ENCODE measurements around the gene IRAK1BP1.
A peak's percentile ranks its signal among the peaks of the same experiment; 100 is the strongest.
"Not testable (repeated sequence)": the region's sequence is repeated elsewhere in the genome, so short reads cannot be mapped to it uniquely, and the experiment has no call there.

Gene IRAK1BP1
- total RNA-seq = 6.0 to 9.4 (median 7.6) reads per million in 4 experiments

GRCh38 chr6:78867370-78868040 lies at the start of gene IRAK1BP1:
TSS of gene IRAK1BP1 (plus strand) at chr6:78867551. CDS start at chr6:78867577, 26 bp downstream.
- peak; percentile 48 for DNase-seq

GRCh38 chr6:78824045-78824444 lies 43.3 kb upstream of the IRAK1BP1 start:
- DNase-seq = no peak

- DNase-seq = no peak
Observed at GRCh38 chr6:78829407-78829806, 37.9 kb upstream of the IRAK1BP1 start.

GRCh38 chr6:78830805-78831204 lies 36.5 kb upstream of the IRAK1BP1 start:
- DNase-seq = no peak

GRCh38 chr6:78831492-78831891 lies 35.9 kb upstream of the IRAK1BP1 start:
- no peak for DNase-seq

- DNase-seq = no peak
Observed at GRCh38 chr6:78832091-78832808, 35.1 kb upstream of the IRAK1BP1 start.

- no peak for DNase-seq
Observed at GRCh38 chr6:78835817-78836216, 31.5 kb upstream of the IRAK1BP1 start.

- no peak for DNase-seq
Observed at GRCh38 chr6:78836598-78836997, 30.8 kb upstream of the IRAK1BP1 start.

GRCh38 chr6:78841111-78841510 lies 26.2 kb upstream of the IRAK1BP1 start:
- no peak for DNase-seq

GRCh38 chr6:78842953-78843352 lies 24.4 kb upstream of the IRAK1BP1 start:
- DNase-seq = no peak

GRCh38 chr6:78844899-78845298 lies 22.5 kb upstream of the IRAK1BP1 start:
- DNase-seq = no peak

- no peak for DNase-seq
Observed at GRCh38 chr6:78845567-78845966, 21.8 kb upstream of the IRAK1BP1 start.

GRCh38 chr6:78850621-78851020 lies 16.7 kb upstream of the IRAK1BP1 start:
- no peak for DNase-seq

- DNase-seq = no peak
Observed at GRCh38 chr6:78851156-78851555, 16.2 kb upstream of the IRAK1BP1 start.

GRCh38 chr6:78854546-78854945 lies 12.8 kb upstream of the IRAK1BP1 start:
- DNase-seq = no peak

- not testable (repeated sequence) for DNase-seq
Observed at GRCh38 chr6:78858339-78858938, 8.9 kb upstream of the IRAK1BP1 start.

- DNase-seq = no peak
Observed at GRCh38 chr6:78861509-78861908, 5.8 kb upstream of the IRAK1BP1 start.

- no peak for DNase-seq
Observed at GRCh38 chr6:78863576-78863975, 3.8 kb upstream of the IRAK1BP1 start.

- no peak for DNase-seq
Observed at GRCh38 chr6:78864957-78865356, 2.4 kb upstream of the IRAK1BP1 start.

GRCh38 chr6:78867020-78867369 lies 356 bp upstream of the IRAK1BP1 start:
- no peak for DNase-seq

- no peak for DNase-seq
Observed at GRCh38 chr6:78868116-78868515, 765 bp downstream of the IRAK1BP1 start.

- DNase-seq = no peak
Observed at GRCh38 chr6:78875505-78875904, 8.2 kb downstream of the IRAK1BP1 start.

- DNase-seq = no peak
Observed at GRCh38 chr6:78883651-78884050, 16.3 kb downstream of the IRAK1BP1 start.

GRCh38 chr6:78889901-78890300 lies 22.6 kb downstream of the IRAK1BP1 start:
- not testable (repeated sequence) for DNase-seq
